Lower lobe of right lung (tissue), 2 donors: ENCODE data around the gene KRTAP10-4. TPM values are rescaled to one million over a fixed set of nuclear protein-coding genes. Genes with fewer than 3 reads are reported as not detected.
"Not testable (repeated sequence)": the region's sequence is repeated elsewhere in the genome, so short reads cannot be mapped to it uniquely, and the experiment has no call there.

Experiments used
- ATAC-seq, 2 donors: fragments of 200-7000 bp; cut with Tn5 transposase; one replicate each; pipeline ENCODE4 v1.9.1; 2020 to 2022; ENCODE audit warnings: mild to moderate bottlenecking in 2 of 2, moderate library complexity in 2 of 2
- DNase-seq: peaks from one replicate; pipeline ENCODE4 v3.0.0-alpha.2; 2020
- H3K27ac ChIP-seq: fragments of 200-600 bp; one replicate; pipeline ENCODE4 v1.8.0; 2022
- H3K27me3 ChIP-seq: fragments of 200-600 bp; one replicate; pipeline ENCODE4 v1.8.0; 2022; ENCODE audit warnings: low read depth
- H3K36me3 ChIP-seq: fragments of 200-600 bp; one replicate; pipeline ENCODE4 v1.8.0; 2022; ENCODE audit warnings: mild to moderate bottlenecking
- H3K4me1 ChIP-seq: fragments of 200-600 bp; one replicate; pipeline ENCODE4 v1.8.0; 2022
- H3K4me3 ChIP-seq: fragments of 200-600 bp; one replicate; pipeline ENCODE4 v1.8.0; 2022; ENCODE audit warnings: mild to moderate bottlenecking
- H3K9me3 ChIP-seq: fragments of 200-600 bp; one replicate; pipeline ENCODE4 v1.8.0; 2022
- CTCF ChIP-seq: fragments of 200-600 bp; IDR thresholded peaks from one replicate; pipeline ENCODE4 v1.8.0; 2022; ENCODE audit warnings: antibody characterized with exemption, mild to moderate bottlenecking
- intact Hi-C: fragments of 100-400 bp; cut with DNase I; formaldehyde crosslinking; loops from one replicate; pipeline ENCODE4 v1.11.0; 2022
- total RNA-seq: library from RNA; stranded (reverse); fragmentation: NEBNext Ultra II Directional; extraction: Animal tissue kit (Norgen Biotek cat#: 25700); gene quantifications from one replicate; pipeline ENCODE4 v1.2.1, GENCODE V29; 2021
- donor health status: DM: no; HTN: yes; CAD: no; lungs with severe emphysema.

KRTAP10-4 gene
- total RNA-seq, 1 donor from 2014 or later, result not detected

DNA sequence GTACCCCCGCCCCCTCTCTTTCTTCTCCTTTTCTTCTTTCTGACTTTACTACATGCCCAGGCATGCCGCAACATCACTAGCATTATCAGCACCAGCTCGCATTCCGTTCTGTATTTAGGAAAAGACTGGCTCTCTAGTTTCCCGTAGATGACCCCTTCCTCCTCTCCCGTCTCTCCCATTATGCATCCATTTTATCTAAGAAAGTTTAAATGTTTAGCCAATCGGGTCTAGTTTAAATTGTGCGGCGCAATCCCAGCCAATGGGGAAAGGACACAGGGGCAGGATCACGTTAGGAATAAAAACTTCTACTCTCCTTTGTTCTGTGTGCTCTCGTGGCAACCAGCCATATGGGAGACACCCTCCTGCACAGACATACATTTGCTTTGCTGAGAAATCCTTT is 24.5 kb downstream of the KRTAP10-4 start:
- no peak for TF ChIP-seq CTCF
- Histone ChIP-seq H3K4me1 (no peaks in the 10 kb centered on the region), H3K4me3 (no peak overlapping the region), H3K27ac (no peak overlapping the region), H3K9me3 (no peaks in the 10 kb centered on the region), H3K27me3 (peaks cover 23% of the 10 kb centered on the region), H3K36me3 (no peaks in the 10 kb centered on the region)
- DNase-seq, result no peak
- ATAC-seq, result no peak
- intact Hi-C loops, result no loop called here

GRCh38 chr21:44599264-44600029 is 25.9 kb downstream of the KRTAP10-4 start:
- no peak for TF ChIP-seq CTCF
- ATAC-seq, result no peak

DNA sequence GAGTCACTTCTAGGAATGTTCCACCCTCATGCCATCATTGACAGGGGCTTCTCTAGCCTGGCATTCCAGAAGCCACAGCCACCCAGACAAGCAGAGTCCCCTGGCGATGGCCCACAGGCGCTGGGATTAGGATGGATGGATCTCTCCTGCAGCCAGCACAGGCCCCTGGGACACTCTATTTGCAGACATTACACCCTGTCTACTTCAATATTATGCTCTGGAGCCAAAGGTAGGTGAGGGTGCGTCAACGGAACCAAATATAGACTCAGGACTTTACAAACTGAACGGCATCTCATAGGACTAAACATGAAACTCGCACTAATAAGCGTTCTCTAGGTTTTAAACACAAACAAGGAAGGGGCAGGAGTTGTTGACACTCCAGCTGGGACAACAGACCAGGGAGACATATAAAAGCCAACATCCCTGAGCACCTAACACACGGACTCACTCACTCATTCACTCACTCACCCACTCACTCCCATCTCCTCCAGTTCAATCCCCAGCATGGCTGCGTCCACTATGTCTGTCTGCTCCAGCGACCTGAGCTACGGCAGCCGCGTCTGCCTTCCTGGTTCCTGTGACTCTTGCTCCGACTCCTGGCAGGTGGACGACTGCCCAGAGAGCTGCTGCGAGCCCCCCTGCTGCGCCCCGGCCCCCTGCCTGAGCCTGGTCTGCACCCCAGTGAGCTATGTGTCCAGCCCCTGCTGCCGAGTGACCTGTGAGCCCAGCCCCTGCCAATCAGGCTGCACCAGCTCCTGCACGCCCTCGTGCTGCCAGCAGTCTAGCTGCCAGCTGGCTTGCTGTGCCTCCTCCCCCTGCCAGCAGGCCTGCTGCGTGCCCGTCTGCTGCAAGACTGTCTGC is 26.8 kb downstream of the KRTAP10-4 start, which contains the start of gene KRTAP10-7:
TSS of gene KRTAP10-7 (plus strand) at position 480 of the 861 bp plus-strand sequence. CDS start at position 505, 25 bp downstream.
- DNase-seq, H3K9me3 ChIP-seq, H3K4me3 ChIP-seq, intact Hi-C loops, H3K4me1 ChIP-seq, H3K27ac ChIP-seq, ATAC-seq, H3K36me3 ChIP-seq: not testable (repeated sequence)
- peaks cover 33% of the 10 kb centered on the region for H3K27me3 ChIP-seq

More at GRCh38 chr21:44599264-44600029, 25.9 kb downstream of the KRTAP10-4 start:
- DNase-seq, result no peak
- Histone ChIP-seq H3K27ac (no peak overlapping the region), H3K27me3 (peaks cover 32% of the 10 kb centered on the region), H3K36me3 (no peaks in the 10 kb centered on the region), H3K4me3 (no peak overlapping the region), H3K9me3 (no peaks in the 10 kb centered on the region), H3K4me1 (no peaks in the 10 kb centered on the region)
- intact Hi-C loops, result no loop called here

- ATAC-seq, result not testable (repeated sequence)
These were observed 27.6 kb downstream of the KRTAP10-4 start for GRCh38 chr21:44601091-44601490.

DNA sequence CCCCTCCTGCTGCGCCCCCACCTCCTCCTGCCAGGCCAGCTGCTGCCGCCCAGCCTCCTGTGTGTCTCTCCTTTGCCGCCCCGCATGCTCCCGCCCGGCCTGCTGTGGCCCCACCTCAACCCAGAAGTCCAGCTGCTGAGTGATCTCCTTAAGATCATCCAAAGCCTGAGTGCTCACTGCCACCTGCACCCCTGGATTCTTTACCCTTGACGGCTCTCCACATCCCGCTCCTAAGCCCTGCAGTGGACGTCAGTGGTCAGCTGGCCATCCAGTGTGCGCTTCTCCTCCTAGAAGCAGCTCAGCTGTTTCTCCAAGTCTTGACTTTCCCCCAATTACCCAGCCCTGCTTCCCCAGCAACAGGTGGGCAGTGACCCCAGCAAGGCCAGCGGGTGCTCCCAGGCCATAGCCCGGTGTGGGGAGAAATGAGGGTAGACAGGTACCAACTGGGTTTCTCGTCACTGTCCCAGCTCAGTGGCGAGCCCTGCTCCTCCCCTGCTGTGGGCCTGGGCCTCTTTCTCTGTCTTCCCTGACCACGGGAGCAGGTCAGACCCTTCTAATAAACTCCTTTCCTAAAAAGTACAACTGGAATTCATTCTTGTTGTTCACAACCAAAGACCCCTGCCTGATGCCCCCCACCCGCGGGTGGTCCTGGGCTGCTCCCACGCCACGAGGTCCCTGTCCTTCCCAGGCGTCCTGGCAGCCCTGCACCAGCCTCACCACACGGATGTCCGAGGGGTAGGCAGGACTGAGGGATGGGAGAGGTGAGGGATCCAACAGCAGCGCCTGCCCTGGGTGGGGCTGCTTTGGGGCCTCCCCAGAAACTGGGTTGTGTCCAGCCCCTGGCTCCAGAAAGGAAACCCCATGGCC is 28.3 kb downstream of the KRTAP10-4 start:
- intact Hi-C loops, result no loop called here
- Histone ChIP-seq H3K36me3 (no peaks in the 10 kb centered on the region), H3K27ac (no peak overlapping the region), H3K27me3 (peaks cover 29% of the 10 kb centered on the region), H3K4me3 (no peak overlapping the region), H3K9me3 (no peaks in the 10 kb centered on the region), H3K4me1 (no peaks in the 10 kb centered on the region)
- no peak for TF ChIP-seq CTCF
- DNase-seq (no peak), ATAC-seq (peak in 1 of 2 donors; percentile 47)

More at GRCh38 chr21:44601091-44601490, 27.6 kb downstream of the KRTAP10-4 start:
- H3K36me3 ChIP-seq, DNase-seq, H3K27ac ChIP-seq, H3K9me3 ChIP-seq, intact Hi-C loops, H3K4me1 ChIP-seq, H3K4me3 ChIP-seq: not testable (repeated sequence)
- H3K27me3 ChIP-seq, result peaks cover 30% of the 10 kb centered on the region

DNA sequence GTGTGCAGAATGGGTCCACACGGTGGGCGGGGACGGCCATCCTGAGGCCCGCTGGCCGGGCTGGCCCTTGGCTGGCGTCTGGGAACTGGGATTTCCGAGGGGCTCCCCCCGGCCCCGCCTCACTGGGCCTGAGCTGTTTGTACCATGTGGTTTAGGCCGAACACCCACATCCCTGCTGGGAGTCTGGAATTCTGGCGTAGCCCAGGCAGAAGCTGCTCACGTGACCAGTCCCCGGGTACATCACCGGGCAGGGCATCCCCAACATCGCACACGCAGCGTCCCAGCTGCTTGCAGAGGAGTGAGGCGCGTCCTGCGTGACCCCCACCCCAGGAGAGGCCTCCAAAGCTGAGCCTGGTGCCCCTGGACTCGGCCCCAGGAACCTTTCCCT is 28.9 kb downstream of the KRTAP10-4 start:
- intact Hi-C loops, result no loop called here
- H3K9me3 ChIP-seq, result no peaks in the 10 kb centered on the region
- no peaks in the 10 kb centered on the region for H3K36me3 ChIP-seq
- peaks cover 29% of the 10 kb centered on the region for H3K27me3 ChIP-seq
- no peak for TF ChIP-seq CTCF
- H3K4me1 ChIP-seq, result no peaks in the 10 kb centered on the region
- H3K4me3 ChIP-seq, result no peak overlapping the region
- no peak overlapping the region for H3K27ac ChIP-seq
- ATAC-seq (no peak), DNase-seq (no peak)
